ENCODE measurements around the gene RASL10B.

RASL10B gene

DNA sequence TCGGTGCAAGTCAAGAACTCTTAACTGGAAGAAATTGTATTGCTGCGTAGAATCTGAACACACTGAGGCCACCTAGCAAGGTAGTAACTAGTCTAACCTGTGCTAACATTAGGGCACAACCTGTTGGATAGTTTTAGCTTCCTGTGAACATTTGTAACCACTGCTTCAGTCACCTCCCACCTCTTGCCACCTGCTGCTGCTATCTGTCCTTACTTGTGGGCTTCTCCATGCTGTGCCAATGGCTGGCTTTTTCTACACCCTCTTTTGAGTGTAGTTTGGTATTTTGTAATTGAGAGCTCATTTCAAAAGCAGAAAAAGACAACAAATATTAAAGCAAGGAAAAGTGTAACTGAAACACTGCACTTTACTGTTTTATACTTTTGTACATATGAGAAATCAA lies 7.7 kb upstream of the RASL10B start:
- DNase-seq = no peak

DNA sequence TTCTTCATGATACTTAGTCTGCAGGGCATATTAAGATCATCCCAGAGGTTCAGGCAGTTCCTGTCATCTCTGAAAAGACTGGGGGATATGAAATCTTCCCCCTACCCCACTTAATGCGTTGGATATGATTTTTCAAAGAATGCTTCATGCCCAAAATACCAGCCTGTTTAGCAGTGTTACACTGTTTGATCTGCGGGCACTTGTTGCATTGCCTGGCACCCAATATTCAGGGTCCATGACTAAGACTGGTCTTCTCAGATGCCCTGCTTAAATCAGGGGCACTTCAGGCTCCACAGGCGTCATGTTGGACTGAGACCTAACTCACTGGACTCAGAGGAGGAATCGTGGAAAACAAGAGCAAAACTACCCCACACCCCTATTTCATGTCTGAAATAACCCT lies 6.4 kb upstream of the RASL10B start:
- no peak for DNase-seq

DNA sequence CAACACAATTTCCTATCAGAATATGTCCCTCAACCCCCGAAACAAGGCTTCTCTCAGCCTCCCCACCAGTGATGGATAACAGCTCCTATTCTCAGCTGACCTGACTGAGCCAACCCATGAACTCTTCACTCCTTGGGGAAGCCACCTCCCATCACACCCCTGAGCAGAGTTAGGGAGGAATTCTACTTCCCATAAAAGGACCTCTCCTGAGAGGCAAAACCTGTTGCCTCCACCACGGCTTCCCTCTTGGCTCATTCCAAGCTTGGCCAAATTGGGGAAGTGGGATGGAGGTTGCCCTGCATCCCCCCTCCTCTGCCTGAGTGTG lies 5.7 kb upstream of the RASL10B start:
- DNase-seq = no peak

DNA sequence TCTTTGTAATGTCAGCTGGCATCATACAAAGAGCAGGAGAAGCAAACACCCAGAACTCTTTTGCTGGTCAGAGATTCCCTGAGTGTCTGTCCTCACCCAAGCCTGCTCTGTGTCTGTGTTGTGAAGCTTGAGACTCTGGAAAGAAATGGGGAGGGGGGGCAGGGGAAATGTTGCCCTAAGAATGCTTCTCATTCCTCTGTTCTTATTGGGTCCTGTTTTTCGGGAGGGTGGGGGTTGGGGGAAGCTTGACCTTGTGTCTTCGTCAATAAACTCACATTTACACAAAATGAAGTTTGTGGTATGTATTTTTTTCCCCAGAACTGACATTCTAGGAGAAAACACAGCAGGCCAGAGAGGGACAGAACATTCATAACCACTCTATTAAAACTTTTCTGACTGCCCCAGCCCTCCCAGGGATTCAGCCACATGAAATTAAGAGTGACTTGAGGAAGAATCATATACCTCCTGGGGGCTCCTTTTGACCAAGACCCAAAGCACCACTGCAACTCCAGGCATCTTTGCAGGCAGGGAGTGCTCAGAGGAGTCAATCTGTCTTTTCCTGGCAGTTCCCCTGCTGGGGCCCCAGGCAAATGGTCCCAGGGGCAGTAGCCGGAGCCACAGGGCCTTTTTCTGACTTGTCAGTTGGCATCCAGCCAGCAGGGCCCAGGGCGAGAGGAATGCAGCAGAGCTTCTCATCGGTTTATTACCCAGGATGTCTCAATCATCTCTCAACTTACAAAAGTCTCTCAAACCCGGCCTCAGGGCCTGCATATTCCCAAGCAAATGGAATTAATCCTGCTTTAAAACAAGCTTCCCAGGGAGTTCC lies 5.1 kb upstream of the RASL10B start:
- DNase-seq = no peak

DNA sequence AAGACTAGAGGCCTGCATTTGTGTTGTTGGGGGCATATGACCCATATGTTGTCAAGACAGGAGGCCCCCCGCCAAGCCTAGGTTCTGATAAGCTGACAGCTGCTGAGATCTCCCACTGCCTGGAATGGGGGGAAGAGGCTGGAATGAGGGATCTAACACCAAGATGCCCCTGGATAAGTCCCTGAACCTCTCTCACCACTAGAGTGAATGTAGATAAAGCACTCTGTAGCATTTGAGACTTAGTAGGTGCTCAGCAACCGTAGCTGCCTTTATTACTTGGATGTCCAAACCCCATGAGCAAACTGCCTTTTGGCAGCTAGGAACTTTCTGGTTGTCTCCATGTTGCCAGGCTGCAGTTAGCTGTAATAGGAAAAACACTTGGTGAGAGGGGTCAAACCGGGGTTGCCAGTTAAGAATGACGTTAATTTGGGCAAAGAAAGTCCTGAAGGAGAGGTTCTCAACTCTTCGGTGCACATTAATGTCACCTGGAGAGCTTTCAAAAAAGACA lies 4.4 kb upstream of the RASL10B start:
- no peak for DNase-seq

DNA sequence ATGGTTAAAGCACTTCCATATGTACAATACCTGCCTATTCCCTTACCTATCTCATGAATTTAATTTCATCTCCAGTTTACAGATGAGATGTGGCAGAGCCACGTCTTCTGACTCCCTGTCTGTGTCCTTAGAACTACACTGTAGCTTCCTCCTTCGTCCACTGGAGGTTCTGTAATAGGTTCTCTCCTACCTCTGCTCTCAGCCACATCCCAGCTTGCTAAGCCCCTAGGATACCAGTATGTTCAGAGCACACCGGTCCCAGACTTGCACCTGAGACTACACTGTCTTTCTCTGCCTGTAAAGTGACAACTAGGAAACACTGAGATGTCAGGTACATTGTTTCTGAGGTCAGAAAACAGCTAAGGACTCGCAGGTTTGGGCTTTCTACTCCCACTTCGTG lies 3.8 kb upstream of the RASL10B start:
- no peak for DNase-seq

DNA sequence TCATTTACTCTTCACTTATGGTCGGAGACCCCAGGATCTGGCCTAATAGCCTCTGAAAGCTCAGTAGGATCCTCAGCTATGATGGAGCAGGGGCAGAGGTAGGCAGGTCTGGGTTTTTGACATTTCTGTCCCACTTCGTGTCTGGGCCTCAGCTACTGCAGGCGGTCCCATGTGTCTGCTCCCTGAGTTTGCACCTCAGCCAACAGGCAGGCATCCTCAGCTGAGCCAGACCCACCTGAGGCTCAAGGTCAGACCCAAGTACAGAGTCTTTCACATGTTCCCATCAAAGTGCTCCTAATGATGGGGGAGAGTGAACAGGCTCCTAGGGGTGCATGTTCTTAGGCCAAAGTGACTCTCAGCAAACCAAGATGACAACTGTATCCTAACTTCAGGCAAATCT lies 2.9 kb upstream of the RASL10B start:
- no peak for DNase-seq

DNA sequence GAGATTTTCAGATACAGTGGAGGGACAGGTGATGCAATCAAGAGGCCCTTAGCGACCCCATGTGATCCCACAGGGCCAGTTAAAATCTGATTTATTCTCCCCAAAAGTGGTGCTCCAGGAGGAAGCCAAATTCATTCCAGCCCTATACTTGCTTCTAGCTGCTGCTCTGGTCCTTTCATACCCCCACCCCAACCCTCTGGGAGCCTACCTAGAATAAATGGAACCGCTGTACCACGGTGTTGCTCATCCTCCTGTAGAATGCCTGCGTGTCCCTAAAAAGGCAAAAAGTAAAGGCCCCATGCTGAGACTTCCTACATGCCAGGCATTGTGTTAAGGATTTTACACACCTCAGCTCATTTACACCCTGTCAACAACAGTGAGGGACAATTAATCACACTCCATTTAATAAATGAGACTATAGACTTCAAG lies 2.0 kb upstream of the RASL10B start:
- no peak for DNase-seq

DNA sequence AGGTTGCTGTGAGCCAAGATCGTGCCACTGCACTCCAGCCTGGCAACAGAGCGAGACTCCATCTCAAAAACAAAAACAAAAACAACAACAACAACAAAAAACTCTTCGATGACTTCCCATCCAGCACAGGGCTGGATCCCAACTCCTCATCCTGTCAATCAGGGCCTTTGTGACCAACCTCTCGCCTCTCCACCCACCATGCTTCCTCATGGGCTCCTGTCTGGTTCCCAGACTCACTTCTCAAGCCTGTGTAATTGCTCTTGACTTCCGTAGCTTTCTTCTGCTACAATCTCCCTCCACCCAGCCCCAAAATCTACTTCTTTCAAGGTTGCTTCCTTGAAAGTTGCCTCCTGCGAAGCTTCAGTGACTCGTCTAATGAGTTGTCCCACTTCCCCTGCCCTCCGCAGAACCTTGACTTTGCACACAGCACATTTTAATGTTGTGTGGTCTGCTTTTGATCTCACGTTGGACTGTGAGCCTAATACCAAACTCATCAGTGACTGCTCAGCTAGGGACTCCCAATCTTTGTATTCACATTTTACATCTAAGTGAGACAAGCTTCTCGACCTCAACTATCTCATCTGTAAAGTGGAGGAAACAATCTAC lies 936 bp upstream of the RASL10B start:
- no peak for DNase-seq

DNA sequence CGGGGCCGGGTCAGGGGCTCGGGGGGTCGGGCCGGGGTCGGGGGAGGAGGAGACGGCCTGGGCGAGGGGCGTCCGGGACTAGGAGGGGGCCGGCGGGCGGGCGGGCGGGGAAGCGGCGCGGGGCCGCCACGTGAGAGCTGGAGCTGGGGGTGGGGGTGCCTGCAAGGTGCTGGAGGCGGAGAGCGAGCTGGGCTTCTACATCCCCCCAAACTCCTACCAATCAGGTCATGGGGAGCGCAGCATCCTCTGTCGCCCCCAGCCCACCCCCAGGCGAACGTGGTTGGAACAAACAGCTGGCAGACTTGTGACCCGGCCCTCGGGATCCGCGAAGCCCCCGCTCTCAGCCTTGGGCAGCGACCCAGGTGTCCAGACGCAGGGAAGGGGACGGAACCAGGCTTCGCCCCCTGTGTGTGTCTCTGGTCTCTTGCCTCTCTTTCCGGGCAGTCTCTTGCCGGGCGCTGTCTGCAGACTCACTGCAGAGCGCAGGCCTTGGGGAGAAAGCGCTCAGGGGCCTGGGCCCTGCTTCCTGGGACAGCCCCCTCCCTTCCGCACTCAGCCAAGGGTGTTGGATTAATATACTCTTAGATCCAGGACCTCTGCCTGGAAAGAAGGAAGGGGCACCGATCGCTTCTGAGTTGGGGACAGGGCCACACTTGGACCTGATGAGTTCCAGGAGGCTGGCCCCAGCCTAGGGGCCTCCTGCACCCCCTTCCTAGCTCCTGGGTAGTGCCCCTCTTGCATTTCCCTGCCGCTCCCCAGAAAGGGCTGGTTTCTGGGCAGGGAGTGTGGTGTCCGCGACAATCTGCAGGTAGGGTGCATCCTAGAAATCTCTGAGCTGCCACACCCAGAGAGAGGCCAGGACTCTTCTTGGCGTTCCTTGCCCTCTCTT lies 722 bp downstream of the RASL10B start:
- DNase-seq = no peak

DNA sequence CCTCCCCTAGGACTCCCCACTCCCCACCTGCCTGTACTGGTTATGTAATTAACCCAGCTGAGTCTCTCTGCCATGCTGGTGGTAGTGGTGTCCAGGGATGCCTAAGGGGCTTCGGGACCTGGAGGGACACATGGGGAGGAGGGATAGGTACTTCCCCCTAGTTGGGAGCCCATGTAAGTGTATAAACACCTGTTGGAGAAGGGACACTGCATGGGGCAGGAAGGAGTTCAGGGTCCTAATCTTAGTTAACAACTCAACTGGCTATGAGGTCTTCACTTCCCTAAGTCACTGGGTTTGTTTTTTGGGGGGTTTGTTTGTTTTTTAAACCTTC lies 1.3 kb downstream of the RASL10B start:
- no peak for DNase-seq

DNA sequence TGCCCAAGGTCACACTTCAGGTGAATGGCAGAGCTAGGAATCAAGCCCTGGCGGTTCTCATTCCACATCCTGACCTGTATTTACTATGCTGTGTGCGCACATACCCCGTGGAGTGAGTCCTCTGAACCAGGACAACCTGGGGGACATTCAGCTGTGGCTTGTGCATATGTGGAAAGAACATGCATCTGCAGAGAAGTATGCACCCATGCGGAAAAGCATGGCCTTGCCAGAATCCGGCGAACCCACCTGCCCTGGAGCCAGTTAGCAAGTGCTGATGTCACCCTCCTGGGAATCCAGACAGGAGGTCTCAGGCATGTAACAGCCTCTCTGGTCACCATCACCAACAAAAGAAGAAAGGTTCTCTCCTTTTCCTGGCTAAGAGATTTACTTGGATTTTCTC lies 1.9 kb downstream of the RASL10B start:
- DNase-seq = no peak

DNA sequence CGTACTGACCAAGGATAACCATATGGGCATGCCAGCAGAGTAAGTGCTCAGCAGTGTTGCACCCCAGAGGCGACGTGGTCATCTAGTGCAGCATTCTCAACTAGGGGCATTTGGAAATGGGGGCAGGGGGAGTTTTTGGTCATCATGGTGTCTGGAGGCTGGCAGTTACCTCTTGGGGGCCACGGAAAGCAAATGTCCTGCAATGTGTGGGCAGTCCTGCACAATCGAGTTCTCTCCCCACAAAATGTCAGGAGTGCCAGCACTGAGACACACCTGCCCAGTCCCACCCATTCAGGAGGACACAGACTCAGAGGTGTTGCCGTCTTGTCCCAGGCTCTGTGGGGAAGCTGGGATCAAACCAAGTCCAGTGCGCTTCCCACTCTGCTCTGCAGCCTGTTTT lies 3.0 kb downstream of the RASL10B start:
- DNase-seq = no peak

DNA sequence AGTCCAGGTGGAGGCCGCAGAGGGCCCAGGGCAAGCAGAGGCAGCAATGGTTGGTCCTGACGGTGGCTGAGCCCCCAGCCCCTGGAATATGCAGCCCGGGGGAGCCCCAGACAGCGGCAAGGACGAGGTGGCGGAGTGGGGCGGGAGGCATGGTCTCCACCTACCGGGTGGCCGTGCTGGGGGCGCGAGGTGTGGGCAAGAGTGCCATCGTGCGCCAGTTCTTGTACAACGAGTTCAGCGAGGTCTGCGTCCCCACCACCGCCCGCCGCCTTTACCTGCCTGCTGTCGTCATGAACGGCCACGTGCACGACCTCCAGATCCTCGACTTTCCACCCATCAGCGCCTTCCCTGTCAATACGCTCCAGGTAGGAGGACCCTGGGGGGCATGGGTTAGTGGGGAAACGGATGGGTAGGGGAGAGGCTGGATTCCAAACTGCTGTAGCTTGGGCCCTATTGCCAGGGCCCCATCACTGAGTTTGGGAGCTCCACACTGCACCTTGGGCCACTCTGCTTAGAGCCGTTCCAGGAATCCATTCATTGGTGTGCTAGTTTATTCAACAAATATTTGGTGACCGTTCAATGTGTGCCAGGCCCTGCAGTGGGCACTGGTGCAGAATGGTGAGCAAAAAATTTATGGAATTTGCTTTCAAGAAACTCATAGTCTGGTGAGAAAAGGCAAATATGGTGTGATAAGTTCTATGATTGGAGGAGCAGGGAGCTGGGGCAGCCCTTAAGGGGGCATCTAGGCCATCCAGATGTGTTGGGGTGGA lies 3.8 kb downstream of the RASL10B start:
- no peak for DNase-seq

DNA sequence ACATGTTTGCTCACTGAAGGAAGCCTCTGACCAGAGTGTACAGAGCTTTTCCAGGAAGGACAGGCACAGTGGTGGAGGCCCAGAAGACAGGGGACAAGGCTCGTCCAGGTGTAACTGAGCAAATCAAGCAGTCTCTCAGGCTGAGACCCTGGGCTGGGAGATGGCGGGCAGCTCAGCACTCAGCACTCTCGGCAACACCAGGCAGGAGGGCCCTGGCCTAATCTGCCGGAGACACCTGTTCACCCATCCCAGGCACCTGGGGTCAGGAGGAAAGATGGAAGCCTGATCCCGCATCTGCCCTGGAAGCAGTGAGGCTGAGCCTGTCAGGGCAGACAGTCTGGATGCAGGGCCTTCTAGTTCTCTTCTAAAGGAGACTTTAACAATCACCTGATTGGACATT lies 4.8 kb downstream of the RASL10B start:
- no peak for DNase-seq

DNA sequence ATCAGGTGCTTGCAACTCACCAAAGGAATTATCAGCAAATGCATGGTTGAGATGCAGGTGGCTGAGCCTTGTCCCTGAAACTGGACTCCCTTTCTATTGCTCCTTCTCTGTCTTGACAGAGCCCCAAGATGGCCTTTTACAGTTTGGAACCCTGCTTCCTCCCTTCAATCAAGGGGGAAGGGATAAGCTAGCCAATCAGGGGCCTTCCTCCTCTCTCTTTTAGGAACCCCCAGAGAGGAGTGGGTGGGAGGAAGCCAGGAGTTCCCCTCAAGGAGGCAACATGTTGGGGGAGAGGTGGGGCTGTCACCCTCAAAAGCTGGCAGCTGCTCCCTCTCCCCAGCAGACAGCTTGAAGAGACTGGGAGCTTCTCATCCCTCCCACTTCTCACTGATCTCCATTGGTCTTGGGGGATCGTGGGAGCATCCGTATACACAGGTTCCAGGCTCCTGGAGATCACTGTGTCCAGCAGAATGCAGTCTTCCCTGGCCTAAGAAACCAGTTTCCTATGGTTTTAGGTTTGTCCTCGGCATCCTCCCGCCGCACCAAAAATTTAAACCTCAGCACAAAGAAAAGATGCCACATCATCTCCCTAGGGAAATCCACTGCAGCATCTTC lies 7.2 kb downstream of the RASL10B start:
- no peak for DNase-seq

DNA sequence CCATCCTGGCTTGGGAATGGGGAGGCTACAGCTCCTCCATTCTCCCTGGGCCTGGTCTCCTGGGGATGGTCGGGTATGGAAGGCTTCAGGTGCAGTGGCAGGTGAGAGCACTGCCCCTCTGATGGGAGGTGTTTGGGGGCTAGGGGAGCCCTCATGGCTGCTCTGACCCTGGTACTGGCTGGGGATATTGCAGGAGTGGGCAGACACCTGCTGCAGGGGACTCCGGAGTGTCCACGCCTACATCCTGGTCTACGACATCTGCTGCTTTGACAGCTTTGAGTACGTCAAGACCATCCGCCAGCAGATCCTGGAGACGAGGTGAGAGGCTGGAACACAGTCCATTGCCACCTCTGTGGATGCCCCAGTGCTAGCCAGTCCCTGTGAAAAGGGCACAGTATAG lies 8.8 kb downstream of the RASL10B start:
- no peak for DNase-seq

DNA sequence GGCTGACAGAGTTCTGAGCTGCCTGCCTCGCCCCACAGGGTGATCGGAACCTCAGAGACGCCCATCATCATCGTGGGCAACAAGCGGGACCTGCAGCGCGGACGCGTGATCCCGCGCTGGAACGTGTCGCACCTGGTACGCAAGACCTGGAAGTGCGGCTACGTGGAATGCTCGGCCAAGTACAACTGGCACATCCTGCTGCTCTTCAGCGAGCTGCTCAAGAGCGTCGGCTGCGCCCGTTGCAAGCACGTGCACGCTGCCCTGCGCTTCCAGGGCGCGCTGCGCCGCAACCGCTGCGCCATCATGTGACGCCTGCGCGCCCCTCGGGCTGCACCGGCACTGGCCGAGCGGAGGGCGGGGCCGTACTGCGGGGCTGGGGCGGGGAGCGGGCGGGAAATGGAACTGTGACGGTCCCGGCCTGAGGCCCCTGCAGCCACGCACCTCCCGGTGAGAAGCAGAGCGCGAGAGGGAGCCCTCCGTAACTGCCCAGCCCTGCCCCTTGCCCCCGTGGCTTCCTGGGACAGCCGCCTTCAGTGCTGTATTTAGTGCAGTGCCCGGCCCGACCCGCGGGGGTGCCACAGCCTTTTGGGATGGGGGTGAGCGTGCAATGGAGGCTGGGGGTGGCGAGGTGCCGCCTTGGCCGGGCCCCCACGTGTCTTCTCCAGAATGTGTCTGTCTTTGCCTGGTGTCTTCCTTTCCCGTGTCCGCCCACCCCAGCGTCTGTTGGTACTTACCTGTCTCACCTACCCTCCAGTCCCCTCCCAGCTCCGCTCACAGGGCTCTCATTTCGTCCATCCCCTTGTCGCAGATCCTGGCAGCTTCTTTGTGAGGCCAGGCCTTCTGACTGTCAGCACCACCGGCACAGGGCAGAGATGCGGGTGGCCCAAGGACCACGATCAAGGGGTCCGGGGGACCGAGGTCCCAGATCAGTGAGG lies 9.8 kb downstream of the RASL10B start:
- no peak for DNase-seq

DNA sequence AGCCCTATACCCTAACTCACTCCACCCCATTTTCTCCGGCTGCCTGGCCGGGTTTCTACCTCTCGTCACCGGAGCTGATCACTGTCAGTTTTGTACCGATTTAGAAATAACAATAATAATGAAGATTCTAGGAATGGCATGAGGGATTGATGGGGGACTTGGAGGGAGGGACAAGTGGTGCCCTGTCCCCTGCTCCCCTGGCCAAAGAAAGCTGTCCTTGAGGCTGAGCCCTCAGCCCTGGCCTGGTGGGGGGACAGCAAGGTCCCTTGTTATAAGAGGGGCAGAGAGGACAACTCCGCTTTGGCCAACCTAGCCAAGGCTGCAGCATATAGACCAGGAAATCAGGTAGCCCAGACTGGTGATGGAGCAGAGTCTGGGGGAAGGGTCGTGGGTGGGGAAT lies 11.1 kb downstream of the RASL10B start:
- DNase-seq = no peak

DNA sequence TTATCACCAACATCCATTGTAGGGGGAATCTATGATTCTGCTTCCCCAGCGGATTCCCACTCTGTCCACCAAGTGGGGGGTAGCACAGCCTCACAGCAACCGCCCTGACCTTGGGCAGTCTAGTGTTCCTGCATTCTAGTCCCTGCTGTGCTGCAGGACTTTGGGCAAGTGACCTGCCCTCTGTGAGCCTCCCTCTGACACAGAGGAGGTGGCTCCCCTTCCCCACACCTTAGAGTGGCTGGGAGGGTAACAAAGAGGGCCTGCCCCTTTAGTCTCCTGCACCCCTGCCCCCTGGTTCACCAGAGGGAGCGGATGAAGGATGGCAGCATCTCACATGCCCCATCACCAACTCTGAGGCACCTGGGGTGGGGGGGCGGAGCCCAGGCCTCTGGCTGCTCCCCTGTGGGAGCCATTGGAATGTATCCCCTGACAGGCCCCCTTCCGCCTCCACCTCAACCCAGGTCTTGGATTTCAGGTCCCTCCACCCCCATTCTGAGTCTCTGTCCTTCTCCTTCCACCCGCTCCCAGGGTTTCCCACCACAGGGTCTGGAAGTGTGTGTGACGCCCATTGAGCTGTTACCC lies 11.5 kb downstream of the RASL10B start:
- DNase-seq = no peak
